ENCODE measurements around the gene C1QL2.

DNA sequence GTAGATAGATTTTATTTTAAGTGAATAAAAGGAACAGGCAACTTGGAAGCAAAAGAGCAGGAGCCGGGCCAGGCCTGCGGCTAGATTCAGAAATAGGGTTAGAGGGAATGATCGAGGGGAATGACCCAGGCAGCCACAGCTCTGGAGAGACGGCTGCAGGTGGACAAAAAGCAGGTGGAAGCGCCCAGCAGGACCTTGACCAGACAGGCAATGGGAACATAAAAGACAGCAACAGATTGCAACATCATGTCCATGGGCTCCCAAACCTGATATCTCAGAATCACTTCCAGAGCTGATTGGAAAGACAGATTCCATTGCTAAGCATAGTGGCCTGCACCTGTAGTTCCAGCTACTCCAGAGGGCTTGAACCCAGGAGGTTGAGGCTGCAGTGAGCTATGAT is 36.5 kb upstream of the C1QL2 start:
- no peak for TF ChIP-seq NFRKB (IDR thresholded peaks at IDR 0.05)
- no peak for TF ChIP-seq L3MBTL2 (conservative IDR thresholded peaks at IDR 0.05)
- TF ChIP-seq SP1 (IDR thresholded peaks at IDR 0.05) = no peak
- TF ChIP-seq, protein P1, sequence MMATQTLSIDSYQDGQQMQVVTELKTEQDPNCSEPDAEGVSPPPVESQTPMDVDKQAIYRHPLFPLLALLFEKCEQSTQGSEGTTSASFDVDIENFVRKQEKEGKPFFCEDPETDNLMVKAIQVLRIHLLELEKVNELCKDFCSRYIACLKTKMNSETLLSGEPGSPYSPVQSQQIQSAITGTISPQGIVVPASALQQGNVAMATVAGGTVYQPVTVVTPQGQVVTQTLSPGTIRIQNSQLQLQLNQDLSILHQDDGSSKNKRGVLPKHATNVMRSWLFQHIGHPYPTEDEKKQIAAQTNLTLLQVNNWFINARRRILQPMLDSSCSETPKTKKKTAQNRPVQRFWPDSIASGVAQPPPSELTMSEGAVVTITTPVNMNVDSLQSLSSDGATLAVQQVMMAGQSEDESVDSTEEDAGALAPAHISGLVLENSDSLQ (IDR thresholded peaks at IDR 0.05) = no peak
- no peak for TF ChIP-seq FOXM1 (IDR thresholded peaks at IDR 0.05; ENCODE audit: borderline replicate concordance)
- no peak for TF ChIP-seq BHLHE40 (IDR thresholded peaks at IDR 0.05; ENCODE audit: borderline replicate concordance)
- TF ChIP-seq TARDBP (IDR thresholded peaks at IDR 0.05) = no peak
- TF ChIP-seq ZNF384 (IDR thresholded peaks at IDR 0.05) = no peak
- TF ChIP-seq FOXK2 (IDR thresholded peaks at IDR 0.05) = no peak
- TF ChIP-seq CTBP1 (IDR thresholded peaks at IDR 0.05; ENCODE audit: borderline replicate concordance) = no peak
